HUES6 (cell line): ENCODE measurements around the gene CDC42EP2.

Experiments
- H3K27ac ChIP-seq: 2 replicates; pipeline ENCODE4 v1.7.0; 2013; ENCODE audit warnings: low read depth, mild to moderate bottlenecking, low read length, inconsistent platforms
- H3K27me3 ChIP-seq: 2 replicates; pipeline ENCODE4 v1.6.1; 2013; ENCODE audit warnings: low read length; ENCODE audit not compliant: control insufficient read depth, insufficient read depth
- H3K36me3 ChIP-seq: 2 replicates; pipeline ENCODE4 v1.6.1; 2013; ENCODE audit warnings: low read length; ENCODE audit not compliant: control insufficient read depth, insufficient read depth
- H3K4me1 ChIP-seq: 2 replicates; pipeline ENCODE4 v1.6.1; 2013; ENCODE audit warnings: low read length; ENCODE audit not compliant: control insufficient read depth, insufficient read depth
- H3K4me3 ChIP-seq: 2 replicates; pipeline ENCODE4 v1.5.1; 2013; ENCODE audit warnings: low read depth, low read length
- H3K9ac ChIP-seq: one replicate; pipeline ENCODE4 v1.6.1; 2013; ENCODE audit warnings: mild to moderate bottlenecking, low read length
- H3K9me3 ChIP-seq: 2 replicates; pipeline ENCODE4 v1.6.1; 2013; ENCODE audit warnings: low read depth, low read length; ENCODE audit not compliant: control insufficient read depth, insufficient read depth

CDC42EP2 gene

GRCh38 chr11:65362320-65362931 is 47.8 kb downstream of the CDC42EP2 start:
- peaks cover 9% of the 10 kb centered on the region for H3K27me3 ChIP-seq
- no peaks in the 10 kb centered on the region for H3K36me3 ChIP-seq
- no peak overlapping the region for H3K4me3 ChIP-seq
- H3K4me1 ChIP-seq: peaks cover 6% of the 10 kb centered on the region; the same call in 1 of the 2 replicates
- H3K27ac ChIP-seq: no peak overlapping the region
- no peaks in the 10 kb centered on the region for H3K9me3 ChIP-seq
- no peak overlapping the region for H3K9ac ChIP-seq

DNA sequence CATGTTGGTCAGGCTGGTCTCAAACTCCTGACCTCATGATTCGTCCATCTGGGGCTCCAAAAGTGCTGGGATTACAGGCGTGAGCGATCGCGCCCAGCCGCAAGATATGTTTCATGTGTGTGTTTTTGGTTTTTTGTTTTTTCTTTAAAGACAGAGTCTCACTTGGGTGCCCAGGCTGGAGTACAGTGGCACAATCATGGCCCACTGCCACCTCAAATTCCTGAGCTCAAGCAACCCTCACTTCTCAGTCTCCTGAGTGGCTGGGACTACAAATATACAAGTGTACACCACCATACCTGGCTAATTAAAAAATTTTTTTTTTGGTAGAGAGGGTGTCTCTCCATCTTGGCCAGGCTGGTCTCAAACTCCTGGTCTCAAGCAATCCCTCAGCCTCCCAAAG is 48.3 kb downstream of the CDC42EP2 start:
- no peak overlapping the region for H3K4me3 ChIP-seq
- no peak overlapping the region for H3K9ac ChIP-seq
- no peaks in the 10 kb centered on the region for H3K9me3 ChIP-seq
- no peaks in the 10 kb centered on the region for H3K36me3 ChIP-seq
- H3K27ac ChIP-seq: no peak overlapping the region
- H3K4me1 ChIP-seq: peaks cover 6% of the 10 kb centered on the region; the same call in 1 of the 2 replicates
- H3K27me3 ChIP-seq: peaks cover 4% of the 10 kb centered on the region

DNA sequence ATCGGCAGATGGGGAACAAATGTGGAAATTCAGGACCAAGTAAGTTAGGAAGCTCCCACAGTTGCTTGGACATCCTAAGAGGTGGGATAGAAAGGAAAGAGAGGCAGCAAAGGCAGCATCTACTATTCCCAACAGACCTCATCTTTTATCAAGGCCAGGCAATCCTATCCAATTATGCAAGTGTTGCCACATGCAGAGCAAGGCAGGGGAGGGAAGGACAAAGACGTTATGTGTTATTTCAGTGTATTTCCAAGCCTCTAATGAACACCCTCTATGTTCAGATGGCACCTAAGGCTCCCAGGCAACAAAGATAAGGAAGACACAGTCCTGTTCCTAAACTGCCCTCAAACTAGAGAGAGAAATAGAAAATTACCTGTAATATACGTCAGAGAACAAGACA is 49.1 kb downstream of the CDC42EP2 start:
- Histone ChIP-seq H3K9ac (no peak overlapping the region), H3K27me3 (no peaks in the 10 kb centered on the region), H3K27ac (no peak overlapping the region), H3K4me1 (peaks cover 6% of the 10 kb centered on the region; the same call in 1 of the 2 replicates), H3K4me3 (no peak overlapping the region), H3K36me3 (no peaks in the 10 kb centered on the region), H3K9me3 (no peaks in the 10 kb centered on the region)

- H3K9ac ChIP-seq: no peak overlapping the region
Measured at GRCh38 chr11:65366340-65366773, 51.7 kb downstream of the CDC42EP2 start.

GRCh38 chr11:65370659-65371049 is 56.0 kb downstream of the CDC42EP2 start:
- H3K9ac ChIP-seq: no peak overlapping the region
- no peak overlapping the region for H3K4me3 ChIP-seq
- H3K9me3 ChIP-seq: no peaks in the 10 kb centered on the region
- no peaks in the 10 kb centered on the region for H3K27me3 ChIP-seq
- peaks cover 6% of the 10 kb centered on the region; the same call in 1 of the 2 replicates for H3K4me1 ChIP-seq
- no peak overlapping the region for H3K27ac ChIP-seq
- H3K36me3 ChIP-seq: no peaks in the 10 kb centered on the region

More at GRCh38 chr11:65366340-65366773, 51.7 kb downstream of the CDC42EP2 start:
- Histone ChIP-seq H3K27me3 (no peaks in the 10 kb centered on the region), H3K27ac (no peak overlapping the region), H3K9me3 (no peaks in the 10 kb centered on the region), H3K4me3 (no peak overlapping the region), H3K4me1 (peaks cover 6% of the 10 kb centered on the region; the same call in 1 of the 2 replicates), H3K36me3 (no peaks in the 10 kb centered on the region)
